Measurements from ENCODE around the gene PREB.

Gene PREB

DNA sequence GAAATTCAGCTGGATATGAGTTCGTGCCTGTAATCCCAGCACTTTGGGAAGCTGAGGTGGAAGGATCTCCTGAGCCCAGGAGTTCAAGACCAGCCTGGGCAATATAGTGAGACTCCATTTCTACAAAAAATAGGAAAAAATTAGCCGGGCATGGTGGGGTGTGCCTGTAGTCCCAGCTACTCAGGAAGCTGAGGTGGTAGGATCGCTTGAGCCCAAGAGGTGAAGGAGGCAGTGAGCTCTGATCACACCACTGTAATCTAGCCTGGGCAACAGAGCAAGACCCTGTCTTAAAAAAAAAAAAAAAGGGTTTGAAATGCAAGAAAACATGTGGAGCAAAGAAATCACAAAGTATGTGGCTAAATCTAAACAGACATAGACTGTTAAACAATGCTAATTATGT lies 25.4 kb downstream of the PREB start:
- DNase-seq (ENCODE audit: low spot score): no peak
- in situ Hi-C loops (cut with MboI; ENCODE audit: low sequenced_read_pairs, unreplicated experiment): loop anchor here (10.0 kb wide), 1 partner anchor 176 kb away; the partner anchor contains the start of gene TRIM54
- TF ChIP-seq, protein P1, sequence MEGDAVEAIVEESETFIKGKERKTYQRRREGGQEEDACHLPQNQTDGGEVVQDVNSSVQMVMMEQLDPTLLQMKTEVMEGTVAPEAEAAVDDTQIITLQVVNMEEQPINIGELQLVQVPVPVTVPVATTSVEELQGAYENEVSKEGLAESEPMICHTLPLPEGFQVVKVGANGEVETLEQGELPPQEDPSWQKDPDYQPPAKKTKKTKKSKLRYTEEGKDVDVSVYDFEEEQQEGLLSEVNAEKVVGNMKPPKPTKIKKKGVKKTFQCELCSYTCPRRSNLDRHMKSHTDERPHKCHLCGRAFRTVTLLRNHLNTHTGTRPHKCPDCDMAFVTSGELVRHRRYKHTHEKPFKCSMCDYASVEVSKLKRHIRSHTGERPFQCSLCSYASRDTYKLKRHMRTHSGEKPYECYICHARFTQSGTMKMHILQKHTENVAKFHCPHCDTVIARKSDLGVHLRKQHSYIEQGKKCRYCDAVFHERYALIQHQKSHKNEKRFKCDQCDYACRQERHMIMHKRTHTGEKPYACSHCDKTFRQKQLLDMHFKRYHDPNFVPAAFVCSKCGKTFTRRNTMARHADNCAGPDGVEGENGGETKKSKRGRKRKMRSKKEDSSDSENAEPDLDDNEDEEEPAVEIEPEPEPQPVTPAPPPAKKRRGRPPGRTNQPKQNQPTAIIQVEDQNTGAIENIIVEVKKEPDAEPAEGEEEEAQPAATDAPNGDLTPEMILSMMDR (IDR thresholded peaks at IDR 0.05; ENCODE audit: borderline replicate concordance, control extremely low read depth, extremely low read depth, insufficient read depth, missing control alignments): no peak

DNA sequence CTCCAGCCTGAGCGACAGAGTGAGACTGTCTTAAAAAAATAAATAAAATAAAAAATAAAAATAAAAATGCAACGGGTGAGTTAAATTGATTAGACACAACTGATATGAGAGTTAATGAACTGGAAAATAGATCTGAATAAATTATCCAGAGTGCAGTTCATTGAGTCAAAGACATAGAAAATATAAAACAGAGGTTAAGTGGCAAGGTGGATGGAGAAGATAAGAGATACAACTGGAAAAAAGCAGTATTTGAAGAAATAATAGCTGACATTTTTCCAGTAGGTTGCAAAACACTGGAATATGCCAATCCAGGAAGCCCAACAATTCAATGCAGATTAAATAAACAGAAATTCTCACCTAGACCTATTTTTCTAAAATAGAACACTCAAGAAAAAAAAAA lies 26.2 kb downstream of the PREB start:
- TF ChIP-seq, protein P1 (IDR thresholded peaks at IDR 0.05; ENCODE audit: borderline replicate concordance, control extremely low read depth, extremely low read depth, insufficient read depth, missing control alignments): no peak
- in situ Hi-C loops (cut with MboI; ENCODE audit: low sequenced_read_pairs, unreplicated experiment): loop anchor here (10.0 kb wide), 1 partner anchor 177 kb away; the partner anchor contains the start of gene TRIM54
- DNase-seq (ENCODE audit: low spot score): no peak

DNA sequence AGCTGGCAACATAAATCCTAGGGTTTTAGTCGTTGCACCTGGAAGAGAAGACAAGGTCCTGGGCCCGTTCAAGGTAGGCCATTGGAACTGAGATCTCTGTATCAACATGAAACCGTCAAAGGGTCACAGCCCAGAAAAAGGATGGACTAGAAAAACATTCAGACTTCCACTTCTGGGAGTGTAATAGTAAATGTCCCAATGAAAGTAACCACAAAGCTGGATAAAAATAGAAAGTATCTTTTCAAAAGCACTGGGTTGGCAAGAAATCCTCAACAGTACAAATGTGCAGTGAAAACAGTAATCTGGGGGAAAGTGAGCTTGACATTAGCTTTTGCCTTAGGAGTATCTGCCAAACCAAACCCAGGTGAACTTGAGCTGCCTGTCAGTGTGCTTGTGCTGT lies 28.5 kb downstream of the PREB start:
- in situ Hi-C loops (cut with MboI; ENCODE audit: low sequenced_read_pairs, unreplicated experiment): loop anchor here (10.0 kb wide), 1 partner anchor 179 kb away; the partner anchor contains the start of gene TRIM54
- DNase-seq (ENCODE audit: low spot score): no peak
- TF ChIP-seq, protein P1 (IDR thresholded peaks at IDR 0.05; ENCODE audit: borderline replicate concordance, control extremely low read depth, extremely low read depth, insufficient read depth, missing control alignments): no peak

DNA sequence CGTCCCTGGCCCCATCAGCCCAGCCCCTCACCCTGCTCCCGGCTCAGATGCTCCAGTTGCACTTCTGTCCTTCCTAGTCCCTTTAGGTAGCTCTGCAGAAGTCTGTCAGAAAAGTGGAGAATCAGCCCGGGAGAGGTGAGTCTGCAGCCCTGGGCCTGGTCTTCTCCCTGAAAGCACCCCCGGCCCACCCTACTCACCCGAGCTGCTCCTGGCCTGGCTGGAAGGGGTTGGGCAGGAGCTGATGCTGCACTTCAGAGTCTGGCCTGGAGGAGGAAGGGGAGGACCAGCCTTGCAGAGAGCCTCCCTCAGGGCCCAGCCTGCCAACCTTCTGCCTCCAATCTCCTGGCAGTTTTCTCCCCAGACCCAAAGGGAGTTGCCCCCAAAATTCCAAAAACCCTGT lies 32.1 kb downstream of the PREB start:
- in situ Hi-C loops (cut with MboI; ENCODE audit: low sequenced_read_pairs, unreplicated experiment): loop anchor here (10.0 kb wide), 1 partner anchor 182 kb away; the partner anchor contains the start of gene TRIM54
- no peak for DNase-seq (ENCODE audit: low spot score)
- TF ChIP-seq, protein P1 (IDR thresholded peaks at IDR 0.05; ENCODE audit: borderline replicate concordance, control extremely low read depth, extremely low read depth, insufficient read depth, missing control alignments): no peak

DNA sequence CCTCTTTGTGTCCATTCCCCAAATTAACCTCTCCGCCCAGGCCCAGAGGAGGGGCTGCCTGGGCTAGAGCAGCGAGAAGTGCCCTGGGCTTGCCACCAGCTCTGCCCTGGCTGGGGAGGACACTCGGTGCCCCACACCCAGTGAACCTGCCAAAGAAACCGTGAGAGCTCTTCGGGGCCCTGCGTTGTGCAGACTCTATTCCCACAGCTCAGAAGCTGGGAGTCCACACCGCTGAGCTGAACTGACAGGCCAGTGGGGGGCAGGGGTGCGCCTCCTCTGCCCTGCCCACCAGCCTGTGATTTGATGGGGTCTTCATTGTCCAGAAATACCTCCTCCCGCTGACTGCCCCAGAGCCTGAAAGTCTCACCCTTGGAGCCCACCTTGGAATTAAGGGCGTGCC lies 34.4 kb downstream of the PREB start:
- in situ Hi-C loops (cut with MboI; ENCODE audit: low sequenced_read_pairs, unreplicated experiment): loop anchor here (10.0 kb wide), 1 partner anchor 185 kb away; the partner anchor contains the start of gene TRIM54

DNA sequence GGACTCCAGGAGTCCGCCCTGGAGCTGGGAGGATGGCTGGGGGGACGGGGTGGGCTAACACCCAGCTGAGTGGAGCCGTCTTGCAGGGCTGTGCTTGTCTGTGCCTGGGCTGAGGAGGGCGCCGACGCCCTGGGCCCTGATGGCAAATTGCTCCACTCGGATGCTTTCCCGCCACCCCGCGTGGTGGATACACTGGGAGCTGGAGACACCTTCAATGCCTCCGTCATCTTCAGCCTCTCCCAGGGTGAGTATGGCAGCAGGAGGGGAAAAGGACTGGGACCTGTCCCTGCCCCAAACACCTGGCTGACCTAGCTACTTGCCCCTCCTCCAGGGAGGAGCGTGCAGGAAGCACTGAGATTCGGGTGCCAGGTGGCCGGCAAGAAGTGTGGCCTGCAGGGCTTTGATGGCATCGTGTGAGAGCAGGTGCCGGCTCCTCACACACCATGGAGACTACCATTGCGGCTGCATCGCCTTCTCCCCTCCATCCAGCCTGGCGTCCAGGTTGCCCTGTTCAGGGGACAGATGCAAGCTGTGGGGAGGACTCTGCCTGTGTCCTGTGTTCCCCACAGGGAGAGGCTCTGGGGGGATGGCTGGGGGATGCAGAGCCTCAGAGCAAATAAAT lies 35.0 kb downstream of the PREB start:
- in situ Hi-C loops (cut with MboI; ENCODE audit: low sequenced_read_pairs, unreplicated experiment): loop anchor here (10.0 kb wide), 1 partner anchor 95 kb away; no protein-coding TSS in a partner anchor
- no peak for DNase-seq (ENCODE audit: low spot score)

More for the DNA sequence above, 34.4 kb downstream of the PREB start:
- TF ChIP-seq, protein P1 (IDR thresholded peaks at IDR 0.05; ENCODE audit: borderline replicate concordance, control extremely low read depth, extremely low read depth, insufficient read depth, missing control alignments): no peak
- no peak for DNase-seq (ENCODE audit: low spot score)

More for the DNA sequence above, 35.0 kb downstream of the PREB start:
- TF ChIP-seq, protein P1 (IDR thresholded peaks at IDR 0.05; ENCODE audit: borderline replicate concordance, control extremely low read depth, extremely low read depth, insufficient read depth, missing control alignments): no peak
